Measurements from ENCODE around the gene CYBB.

Gene CYBB

GRCh38 chrX:37846141-37846540, 66.3 kb downstream of the CYBB start:
- DNase-seq = no peak

DNA sequence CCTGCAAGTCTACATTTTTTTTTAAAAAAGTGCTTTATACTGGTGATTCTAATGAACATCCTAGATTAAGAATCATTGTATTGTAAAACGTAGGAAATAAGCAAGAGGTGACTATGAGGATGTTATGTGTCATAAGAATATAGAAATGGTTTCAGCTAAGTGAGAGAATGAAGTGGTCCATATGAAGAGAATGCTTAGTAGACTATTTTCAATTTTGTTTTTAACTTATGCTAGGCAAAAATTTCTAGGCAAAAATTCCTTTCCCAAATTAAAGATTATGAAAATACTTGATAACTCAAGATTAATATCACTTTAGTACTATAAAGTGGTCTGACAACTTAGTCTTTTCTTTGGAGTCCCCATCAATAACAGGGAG, 66.7 kb downstream of the CYBB start:
- DNase-seq = no peak

DNA sequence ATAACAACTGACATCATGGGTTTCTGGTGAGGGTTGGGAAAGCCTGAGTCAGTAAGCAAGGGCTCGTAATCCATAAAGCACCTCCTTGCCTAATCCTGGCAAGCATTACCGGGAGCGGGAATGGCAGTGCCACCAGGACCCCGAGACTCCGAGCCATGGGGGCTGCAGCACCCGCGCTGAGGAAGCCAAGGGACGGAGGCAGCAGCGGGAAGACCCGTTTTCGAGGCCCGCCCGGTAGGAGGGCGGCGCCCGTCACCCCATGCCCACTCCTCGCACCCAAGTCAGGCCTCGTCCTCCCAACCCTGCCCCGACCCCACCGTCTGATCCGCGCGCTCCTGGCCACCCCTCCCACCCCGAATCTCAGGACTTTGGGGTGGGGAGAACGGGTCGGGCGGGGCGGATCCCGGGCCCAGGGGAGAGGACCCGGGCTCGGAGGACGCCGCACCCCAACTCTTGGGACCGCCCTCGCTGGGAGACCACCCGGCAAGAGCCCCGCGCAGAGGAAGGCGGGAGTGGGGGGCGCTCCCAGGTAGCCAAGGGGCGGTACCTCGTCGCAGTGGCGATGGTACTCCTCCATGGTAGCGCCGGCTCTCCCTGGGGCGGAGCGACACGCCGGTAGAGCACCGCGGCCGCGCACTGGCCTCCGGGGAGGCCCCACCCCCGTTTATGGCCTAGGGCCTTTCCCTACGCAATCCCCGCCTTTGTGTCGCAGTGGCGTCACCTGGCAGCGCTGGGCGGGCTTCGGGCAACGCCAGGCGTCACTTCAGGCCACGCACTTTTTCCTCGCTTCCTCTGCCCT, 67.3 kb downstream of the CYBB start, which contains the start of gene DYNLT3:
Gene DYNLT3 (minus strand): TSS at position 638 of the 799 bp plus-strand sequence. CDS start 61 bp downstream, at position 577.
- DNase-seq = peak; percentile 84

- DNase-seq = no peak
Measured at GRCh38 chrX:37847733-37848197, 67.9 kb downstream of the CYBB start.

DNA sequence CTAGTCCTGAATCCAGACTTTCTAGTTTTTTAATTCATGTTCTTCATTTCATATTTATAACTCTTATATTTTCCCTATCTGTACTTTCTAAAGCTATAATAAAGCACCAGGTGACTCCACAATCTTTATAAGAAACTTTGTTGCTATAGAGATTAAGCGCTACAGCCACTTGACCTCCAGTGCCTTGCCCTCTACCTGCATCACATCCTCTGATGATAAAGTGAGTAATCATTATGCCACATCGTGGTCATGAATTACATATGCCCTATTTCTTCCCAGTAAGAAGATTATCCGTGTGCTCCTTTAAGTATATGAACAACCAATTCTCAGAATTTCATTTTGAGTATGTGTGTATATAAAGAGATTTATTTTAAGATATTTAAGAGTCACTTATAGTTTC, 74.3 kb downstream of the CYBB start:
- DNase-seq = no peak

DNA sequence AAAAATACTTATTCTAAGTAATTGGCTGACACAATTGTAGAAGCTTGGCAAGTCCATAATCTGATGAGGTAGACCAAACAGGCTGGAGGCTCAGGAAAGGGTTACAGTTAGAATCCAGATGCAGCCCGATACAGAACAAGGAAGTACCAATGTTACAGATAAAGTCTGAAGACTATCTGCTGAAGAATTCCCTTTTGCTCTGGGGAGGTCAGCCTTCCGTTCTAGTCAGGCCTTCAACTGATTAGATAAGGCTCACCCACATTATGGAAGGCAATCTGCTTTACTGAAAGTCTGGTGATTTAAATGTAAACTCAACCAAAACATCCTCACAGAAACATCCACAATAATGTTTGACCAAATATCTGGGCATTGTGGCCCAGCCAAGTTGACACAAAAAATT, 74.9 kb downstream of the CYBB start:
- no peak for DNase-seq

GRCh38 chrX:37860721-37861120, 80.9 kb downstream of the CYBB start:
- DNase-seq = no peak

- no peak for DNase-seq
Measured at GRCh38 chrX:37862851-37863250, 83.0 kb downstream of the CYBB start.

Data from hematopoietic multipotent progenitor cell treated with erythropoietin and hydrocortisone succinate and interleukin-3 and kit ligand, for 6 days (in vitro differentiated cells).